ENCODE measurements around the gene TNFRSF25.
A peak's percentile ranks its signal among the peaks of the same experiment; 100 is the strongest.
"Not testable (repeated sequence)": the region's sequence is repeated elsewhere in the genome, so short reads cannot be mapped to it uniquely, and the experiment has no call there.

TNFRSF25 gene

DNA sequence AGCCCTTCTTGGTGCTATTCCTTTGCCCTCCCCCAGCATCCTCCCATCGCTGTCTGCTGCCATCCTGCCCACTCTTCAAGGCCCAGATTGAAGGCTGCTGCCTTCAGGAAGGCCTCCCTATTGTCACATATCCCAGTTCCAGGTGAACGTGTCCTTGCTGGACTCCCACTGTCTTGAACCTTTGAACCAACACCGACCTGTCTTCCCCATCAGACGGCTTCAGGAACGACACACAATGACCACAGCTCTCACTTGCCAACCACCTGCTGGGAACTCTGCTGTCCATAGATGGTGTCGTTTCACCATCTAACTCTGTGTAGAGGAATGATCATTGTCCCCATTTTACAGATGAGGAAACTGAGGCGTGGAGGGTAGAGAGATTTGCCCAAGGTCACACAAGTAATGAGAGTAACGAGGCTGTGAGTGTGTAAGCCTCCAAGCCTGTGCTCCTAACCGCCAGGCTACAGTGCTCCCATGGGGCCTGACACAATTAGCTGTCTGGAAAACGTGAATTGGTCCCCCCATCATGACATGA is 35.4 kb upstream of the TNFRSF25 start:
- no peak for DNase-seq (ENCODE audit: low read depth in 2 of 2)

GRCh38 chr1:6500544-6501278 is 34.7 kb upstream of the TNFRSF25 start:
- no peak for DNase-seq (ENCODE audit: low read depth in 2 of 2)

DNA sequence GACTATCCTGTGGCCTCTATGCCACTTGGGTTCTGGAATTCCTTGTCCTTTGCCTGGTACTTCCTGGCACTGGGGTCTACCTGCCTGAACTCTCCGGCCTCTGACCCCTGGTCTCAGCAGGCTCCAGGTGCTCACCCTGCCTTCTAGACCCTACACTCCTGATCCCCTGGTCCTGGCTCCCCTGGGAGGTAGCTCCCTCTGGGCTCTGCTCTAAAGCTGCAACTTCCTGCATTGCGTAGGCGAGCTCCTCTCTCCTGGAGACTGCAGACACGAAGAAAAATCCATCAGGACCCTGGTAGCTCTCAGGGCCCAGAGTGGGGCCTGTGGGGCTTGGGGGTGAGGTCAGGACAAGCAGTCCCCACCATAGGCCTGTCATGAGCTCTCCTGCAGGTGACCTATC is 33.3 kb upstream of the TNFRSF25 start:
- no peak for DNase-seq (ENCODE audit: low read depth in 2 of 2)

DNA sequence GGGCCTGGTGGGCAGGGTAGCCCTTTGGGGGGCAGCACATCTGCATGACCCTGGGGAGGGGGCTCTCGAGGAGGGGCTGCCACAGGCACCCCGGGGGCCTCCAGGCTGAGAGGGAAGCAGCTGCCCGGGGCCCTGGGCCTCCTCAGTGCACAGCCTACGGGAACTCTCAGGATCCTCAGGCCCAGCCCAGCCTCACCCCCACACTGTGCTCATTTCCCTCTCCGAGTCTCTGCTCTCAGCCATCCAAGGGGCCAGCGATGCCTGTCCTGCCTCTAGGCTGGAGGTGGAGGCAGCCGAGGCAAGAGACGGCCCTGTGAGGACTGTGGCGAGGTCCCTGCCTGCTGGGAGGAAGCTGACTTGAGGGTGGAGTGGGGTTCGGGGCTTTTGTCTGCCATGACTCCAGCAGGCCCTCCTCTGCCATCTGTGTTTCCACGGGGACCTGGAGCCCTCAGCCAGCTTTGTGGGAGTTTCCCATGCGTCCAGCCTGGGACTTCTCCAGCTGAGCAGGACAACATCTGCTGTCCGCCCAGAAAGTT is 32.7 kb upstream of the TNFRSF25 start:
- no peak for DNase-seq (ENCODE audit: low read depth in 2 of 2)

GRCh38 chr1:6497867-6498575 is 32.0 kb upstream of the TNFRSF25 start:
- DNase-seq (ENCODE audit: low read depth in 2 of 2), result no peak

- DNase-seq (ENCODE audit: low read depth in 2 of 2), result peak in 1 of 2 experiments; percentile 43
Observed at GRCh38 chr1:6497215-6497866, 31.4 kb upstream of the TNFRSF25 start.

DNA sequence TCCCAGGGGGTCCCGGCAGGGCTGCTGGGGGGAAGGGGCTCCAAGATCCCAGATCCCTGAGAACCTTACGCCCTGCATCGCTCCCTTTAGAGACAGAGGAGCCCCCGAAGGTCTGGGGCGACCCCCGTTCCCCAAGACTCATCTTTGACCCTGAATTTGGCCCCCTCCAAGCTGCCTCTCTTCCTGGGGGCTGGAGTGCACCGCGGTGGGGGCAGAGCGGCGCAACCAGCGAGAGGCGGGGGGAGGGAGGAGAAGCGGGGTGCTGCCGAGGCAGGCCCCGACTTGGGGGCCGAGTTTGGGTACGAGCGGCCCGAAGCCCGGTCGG is 30.9 kb upstream of the TNFRSF25 start:
- no peak for DNase-seq (ENCODE audit: low read depth in 2 of 2)

DNA sequence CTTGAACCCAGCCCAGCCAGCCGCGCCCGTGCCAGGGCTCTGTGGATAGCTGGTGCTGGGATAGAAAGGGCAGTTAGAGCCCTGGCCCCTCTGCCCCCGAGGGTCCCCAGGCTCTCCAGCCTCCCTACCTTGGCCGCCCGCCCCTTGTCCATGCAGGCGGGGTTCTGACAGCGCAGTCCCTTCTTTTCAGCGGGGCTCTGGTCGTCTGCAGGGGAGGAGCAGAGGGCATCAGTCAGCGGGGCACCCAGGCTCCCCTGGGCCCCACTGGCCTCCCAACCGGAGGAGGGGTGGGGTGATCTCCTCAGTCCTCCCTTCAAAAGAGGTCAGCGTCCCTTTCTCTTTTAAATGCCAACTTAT is 30.4 kb upstream of the TNFRSF25 start:
- no peak for DNase-seq (ENCODE audit: low read depth in 2 of 2)

DNA sequence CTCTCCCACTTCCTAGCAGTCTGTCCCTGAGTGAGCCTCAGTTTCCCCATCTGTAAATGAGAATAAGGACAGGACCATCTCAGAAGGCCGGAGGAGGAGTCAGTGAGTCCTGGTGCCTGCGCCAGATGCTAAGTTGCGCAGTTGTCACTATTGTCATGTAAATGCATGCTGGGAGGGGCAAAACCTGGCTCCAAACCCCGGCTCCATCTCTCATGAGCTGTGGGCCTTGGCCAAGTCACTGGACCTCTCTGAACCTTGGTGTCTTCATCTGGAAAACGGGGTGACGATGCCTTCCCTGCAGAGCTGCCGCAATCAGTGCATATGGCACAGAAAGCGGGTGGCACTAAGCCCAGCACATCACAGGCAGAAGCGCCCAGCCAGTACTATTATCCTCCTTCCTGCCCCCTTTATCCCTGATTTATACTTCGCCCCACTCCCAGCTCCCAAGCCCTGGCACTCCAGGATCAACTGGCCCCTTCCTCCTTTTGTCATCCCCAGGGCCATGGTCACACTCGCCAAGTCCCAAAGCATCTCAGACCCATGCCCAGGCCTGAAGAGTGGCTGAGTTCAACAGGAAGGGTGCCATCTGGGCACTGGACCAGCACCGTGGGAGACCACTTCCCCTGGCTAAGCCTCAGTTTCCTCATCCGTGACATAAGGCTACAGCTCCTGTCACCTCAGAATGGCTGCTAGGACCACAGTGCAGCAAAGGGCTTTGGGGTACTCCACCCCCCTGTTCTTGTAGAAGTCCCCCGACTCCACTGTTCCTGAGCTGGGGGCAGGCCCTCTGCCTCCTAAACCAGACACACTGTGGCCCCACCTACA is 29.8 kb upstream of the TNFRSF25 start:
- DNase-seq (ENCODE audit: low read depth in 2 of 2), result no peak

GRCh38 chr1:6495041-6495441 is 29.1 kb upstream of the TNFRSF25 start:
- DNase-seq (ENCODE audit: low read depth in 2 of 2), result no peak

DNA sequence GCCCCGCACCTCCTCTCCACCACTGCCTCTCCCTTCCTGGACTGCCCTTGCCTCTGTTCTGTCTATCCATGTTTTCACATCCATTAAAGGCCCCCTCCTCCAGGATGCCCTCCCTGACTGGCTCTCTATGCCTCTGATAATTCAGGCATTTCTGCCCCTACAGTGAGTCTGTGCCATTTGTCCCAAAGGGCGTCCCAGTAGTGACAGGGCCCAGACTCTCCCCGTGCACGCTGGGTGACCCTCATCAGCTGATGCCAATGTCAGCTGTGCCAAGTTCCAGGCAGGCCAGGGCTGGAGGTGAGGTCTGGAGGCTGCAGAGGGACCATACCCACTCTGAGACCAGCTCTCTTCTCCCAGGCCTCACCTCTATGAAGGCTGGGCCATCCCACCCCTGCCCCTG is 28.7 kb upstream of the TNFRSF25 start:
- DNase-seq (ENCODE audit: low read depth in 2 of 2), result no peak

GRCh38 chr1:6493834-6494223 is 27.9 kb upstream of the TNFRSF25 start:
- not testable (repeated sequence) for DNase-seq (ENCODE audit: low read depth in 2 of 2)

- DNase-seq (ENCODE audit: low read depth in 2 of 2), result no peak
Observed at GRCh38 chr1:6491966-6492365, 26.0 kb upstream of the TNFRSF25 start.

GRCh38 chr1:6491480-6491962 is 25.5 kb upstream of the TNFRSF25 start, which contains the start of gene PLEKHG5:
Gene PLEKHG5, minus strand, starts transcription at chr1:6491667. Its CDS starts 14,096 bp downstream, at chr1:6477571.
- DNase-seq (ENCODE audit: low read depth in 2 of 2), result no peak

DNA sequence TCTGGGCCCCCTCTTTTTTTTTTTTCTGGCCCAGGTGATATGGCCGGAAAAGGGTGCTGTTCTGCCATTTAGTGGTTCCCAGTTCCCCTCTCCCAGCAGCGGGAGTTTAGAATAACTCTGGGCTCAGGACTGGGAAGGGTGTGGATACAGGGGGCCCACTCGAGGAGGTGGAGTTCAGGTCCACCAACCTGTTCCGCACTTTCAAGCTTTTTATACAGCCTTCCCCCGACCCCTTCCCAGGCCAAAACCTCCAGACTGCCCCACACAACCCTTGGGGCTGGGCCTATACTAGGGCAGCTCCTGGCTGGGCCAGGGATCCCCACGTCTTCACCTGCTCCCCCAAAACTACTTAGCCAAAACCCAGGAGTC is 25.1 kb upstream of the TNFRSF25 start:
- no peak for DNase-seq (ENCODE audit: low read depth in 2 of 2)

- DNase-seq (ENCODE audit: low read depth in 2 of 2), result peak in 1 of 2 experiments; percentile 63
Observed at GRCh38 chr1:6490181-6491080, 24.5 kb upstream of the TNFRSF25 start.

DNA sequence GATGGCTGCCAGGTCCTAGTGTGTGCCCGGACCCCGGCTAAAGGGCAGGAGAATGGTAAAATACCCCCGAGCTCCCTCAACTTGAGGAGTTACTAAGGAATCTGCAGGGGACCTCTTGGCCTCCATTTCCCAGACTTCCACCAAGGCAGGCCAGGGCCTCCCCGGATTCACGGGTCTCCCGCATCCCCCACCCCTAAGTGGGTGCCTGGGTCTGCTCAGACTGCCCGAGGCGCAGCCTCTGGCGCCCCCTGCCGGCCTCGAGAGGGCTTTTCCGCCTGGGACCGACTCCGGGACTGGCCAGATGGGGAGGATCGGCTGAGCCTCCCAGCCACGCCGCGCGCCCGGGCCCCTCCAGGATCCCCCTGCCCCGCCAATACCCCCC is 23.8 kb upstream of the TNFRSF25 start:
- DNase-seq (ENCODE audit: low read depth in 2 of 2), result peak; percentile 62 to 68

GRCh38 chr1:6489383-6489765 is 23.4 kb upstream of the TNFRSF25 start:
- DNase-seq (ENCODE audit: low read depth in 2 of 2), result no peak

DNA sequence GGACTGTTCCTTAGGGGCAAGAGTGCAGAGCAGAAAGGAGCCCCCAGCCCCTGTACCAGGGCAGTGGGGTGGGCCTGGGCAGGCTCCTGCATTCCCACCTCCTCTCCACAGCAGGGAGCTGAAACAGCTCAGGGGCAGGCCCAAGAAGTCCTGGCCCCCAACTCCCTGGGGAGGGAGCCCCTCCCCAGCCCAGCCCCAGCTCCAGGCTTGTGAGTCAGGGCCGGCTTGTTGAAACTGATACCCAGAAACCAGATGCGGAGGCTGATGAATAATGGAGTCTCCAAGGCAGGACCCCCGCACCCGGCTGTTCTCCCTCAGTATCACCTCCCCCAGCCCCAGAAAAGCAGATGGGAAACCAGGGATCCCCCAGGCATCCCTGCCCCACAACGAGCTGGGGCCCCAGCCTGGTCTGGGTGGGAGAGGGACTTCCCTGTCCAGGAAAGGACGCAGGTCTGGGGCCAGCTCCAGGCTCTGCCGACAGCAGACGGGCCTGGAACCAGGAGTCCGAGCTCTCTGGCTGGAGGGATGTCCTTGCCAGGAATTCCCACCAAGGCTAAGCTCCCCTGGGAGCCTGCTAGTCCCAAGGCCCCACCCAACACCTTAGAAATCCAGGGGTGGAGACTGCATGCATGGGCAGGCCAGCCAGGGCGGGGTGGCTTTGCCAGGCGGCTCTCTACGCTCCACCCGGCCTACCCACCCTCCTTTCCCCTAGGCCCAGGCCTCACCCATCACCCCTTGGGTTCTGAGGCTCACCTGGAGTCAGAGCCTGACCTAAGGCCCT is 22.8 kb upstream of the TNFRSF25 start:
- DNase-seq (ENCODE audit: low read depth in 2 of 2), result no peak

Measured in stimulated activated CD4-positive, alpha-beta T cell treated with anti-CD3 and anti-CD28 coated beads, Interleukin-12 subunit alpha, Interleukin-12 subunit beta, amount 100 ng/mL, for 24 hours (primary cell).